ENCODE results near the gene UBXN10. TPM values are rescaled to one million over a fixed set of nuclear protein-coding genes. Genes with fewer than 3 reads are reported as not detected.

Gene UBXN10
- polyA plus RNA-seq, 1 donor (not counting 4 experiments of a cell fraction or from before 2014, with no cell fraction given) = 0.05 TPM

- FAIRE-seq (no peak), DNase-seq (ENCODE audit: low read depth, low spot score) (no peak)
- dilution Hi-C loops (cut with MboI; ENCODE audit: extremely low pct_ligation_motif_present, low sequenced_read_pairs) = no loop called here
- H3K79me2 ChIP-seq (ENCODE audit: control insufficient read depth, insufficient read depth, low read length) = no peaks in the 10 kb centered on the region
- H3K9me3 ChIP-seq (ENCODE audit: control insufficient read depth, low read depth, low read length) = peaks cover 6% of the 10 kb centered on the region
- no peak overlapping the region for H3K4me3 ChIP-seq (ENCODE audit: control insufficient read depth in 2 of 3, extremely low read depth in 1 of 3, insufficient read depth in 2 of 3, low read depth in 1 of 3, low read length in 3 of 3)
- H4K20me1 ChIP-seq (ENCODE audit: control insufficient read depth, extremely low read depth, insufficient read depth, low read length) = no peaks in the 10 kb centered on the region
- TF ChIP-seq EZH2 (IDR thresholded peaks at IDR 0.05; ENCODE audit: low read length) = no peak
- TF ChIP-seq CTCF (optimal IDR thresholded peaks at IDR 0.05 in 1 of 3, IDR thresholded peaks at IDR 0.05 in 1 of 3, conservative IDR thresholded peaks at IDR 0.05 in 1 of 3; ENCODE audit: extremely low read depth in 1 of 3, insufficient read depth in 2 of 3, low read length in 3 of 3) = no peak
- peaks cover 3% of the 10 kb centered on the region for H3K4me1 ChIP-seq (ENCODE audit: control insufficient read depth, extremely low read depth, insufficient read depth, low read length)
- no peaks in the 10 kb centered on the region for H3K9me1 ChIP-seq (ENCODE audit: control insufficient read depth, extremely low read depth, insufficient read depth, low read length)
- no peaks in the 10 kb centered on the region for H3K36me3 ChIP-seq (ENCODE audit: control insufficient read depth in 2 of 2, extremely low read depth in 1 of 2, insufficient read depth in 2 of 2, low read length in 2 of 2)
- no peak overlapping the region for H3K9ac ChIP-seq (ENCODE audit: control insufficient read depth, extremely low read depth, insufficient read depth, low read length)
- H3K27me3 ChIP-seq (ENCODE audit: control insufficient read depth, extremely low read depth, insufficient read depth, low read length) = peaks cover 35% of the 10 kb centered on the region
- H2AFZ ChIP-seq (ENCODE audit: control insufficient read depth, low read length) = no peak overlapping the region
- no peak overlapping the region for H3K4me2 ChIP-seq (ENCODE audit: control insufficient read depth, extremely low read depth, insufficient read depth, low read depth, low read length)
- no peak overlapping the region for H3K27ac ChIP-seq (ENCODE audit: control insufficient read depth, insufficient read depth, low read length)
These were observed 3.5 kb upstream of the UBXN10 start for GRCh38 chr1:20182415-20182814.

- H3K4me3 ChIP-seq (ENCODE audit: control insufficient read depth in 2 of 3, extremely low read depth in 1 of 3, insufficient read depth in 2 of 3, low read depth in 1 of 3, low read length in 3 of 3) = no peak overlapping the region
- H3K9me1 ChIP-seq (ENCODE audit: control insufficient read depth, extremely low read depth, insufficient read depth, low read length) = no peaks in the 10 kb centered on the region
- H3K4me2 ChIP-seq (ENCODE audit: control insufficient read depth, extremely low read depth, insufficient read depth, low read depth, low read length) = no peak overlapping the region
- H3K9ac ChIP-seq (ENCODE audit: control insufficient read depth, extremely low read depth, insufficient read depth, low read length) = no peak overlapping the region
- peaks cover 6% of the 10 kb centered on the region for H3K9me3 ChIP-seq (ENCODE audit: control insufficient read depth, low read depth, low read length)
- peaks cover 3% of the 10 kb centered on the region for H3K4me1 ChIP-seq (ENCODE audit: control insufficient read depth, extremely low read depth, insufficient read depth, low read length)
- no peaks in the 10 kb centered on the region for H4K20me1 ChIP-seq (ENCODE audit: control insufficient read depth, extremely low read depth, insufficient read depth, low read length)
- peaks cover 39% of the 10 kb centered on the region for H3K27me3 ChIP-seq (ENCODE audit: control insufficient read depth, extremely low read depth, insufficient read depth, low read length)
- dilution Hi-C loops (cut with MboI; ENCODE audit: extremely low pct_ligation_motif_present, low sequenced_read_pairs) = no loop called here
- DNase-seq (ENCODE audit: low read depth, low spot score) (no peak), FAIRE-seq (no peak)
- TF ChIP-seq EZH2 (IDR thresholded peaks at IDR 0.05; ENCODE audit: low read length) (no peak), CTCF (optimal IDR thresholded peaks at IDR 0.05 in 1 of 3, IDR thresholded peaks at IDR 0.05 in 1 of 3, conservative IDR thresholded peaks at IDR 0.05 in 1 of 3; ENCODE audit: extremely low read depth in 1 of 3, insufficient read depth in 2 of 3, low read length in 3 of 3) (no peak)
- H2AFZ ChIP-seq (ENCODE audit: control insufficient read depth, low read length) = no peak overlapping the region
- H3K36me3 ChIP-seq (ENCODE audit: control insufficient read depth in 2 of 2, extremely low read depth in 1 of 2, insufficient read depth in 2 of 2, low read length in 2 of 2) = no peaks in the 10 kb centered on the region
- H3K79me2 ChIP-seq (ENCODE audit: control insufficient read depth, insufficient read depth, low read length) = no peaks in the 10 kb centered on the region
- H3K27ac ChIP-seq (ENCODE audit: control insufficient read depth, insufficient read depth, low read length) = no peak overlapping the region
These were observed 2.9 kb upstream of the UBXN10 start for GRCh38 chr1:20183035-20183434.
